H9 (cell line): ENCODE data around the gene CARD19. TPM values are rescaled to one million over a fixed set of nuclear protein-coding genes. Genes with fewer than 3 reads are reported as not detected.

ENCODE experiments used
- DNase-seq: peaks from one replicate; pipeline ENCODE4 v3.0.0-alpha.2; 2017
- H2AFZ ChIP-seq: one replicate; pipeline ENCODE4 v1.6.1; 2013; ENCODE audit warnings: mild to moderate bottlenecking, low read length, control low read depth, moderate library complexity
- H2AK5ac ChIP-seq: 2 replicates; pipeline ENCODE4 v1.6.1; 2013; ENCODE audit warnings: low read length, control low read depth, mixed read lengths; ENCODE audit not compliant: insufficient read length
- H2BK120ac ChIP-seq: one replicate; pipeline ENCODE4 v1.6.1; 2013; ENCODE audit warnings: low read depth, mild to moderate bottlenecking, low read length, control low read depth, inconsistent platforms; ENCODE audit not compliant: poor library complexity, severe bottlenecking
- H2BK12ac ChIP-seq: 2 replicates; pipeline ENCODE4 v1.6.1; 2013; ENCODE audit warnings: low read length, control low read depth, mixed read lengths, low read depth; ENCODE audit not compliant: insufficient read length
- H2BK15ac ChIP-seq: 2 replicates; pipeline ENCODE4 v1.6.1; 2013; ENCODE audit warnings: low read depth, low read length, control low read depth
- H2BK20ac ChIP-seq: one replicate; pipeline ENCODE4 v1.6.1; 2013; ENCODE audit warnings: low read depth, mild to moderate bottlenecking, low read length, control low read depth, inconsistent platforms; ENCODE audit not compliant: poor library complexity, severe bottlenecking
- H2BK5ac ChIP-seq: 2 replicates; pipeline ENCODE4 v1.6.1; 2013; ENCODE audit warnings: low read length, control low read depth, mixed read lengths; ENCODE audit not compliant: insufficient read length
- H3K14ac ChIP-seq: 2 replicates; pipeline ENCODE4 v1.6.1; 2013; ENCODE audit warnings: low read length, control low read depth; ENCODE audit not compliant: insufficient read depth
- H3K18ac ChIP-seq: 2 replicates; pipeline ENCODE4 v1.6.1; 2013; ENCODE audit warnings: low read depth, mild to moderate bottlenecking, mixed read lengths, low read length, control low read depth; ENCODE audit not compliant: insufficient read length
- H3K23ac ChIP-seq: 2 replicates; pipeline ENCODE4 v1.6.1; 2013; ENCODE audit warnings: low read length, control low read depth, mixed read lengths, low read depth; ENCODE audit not compliant: insufficient read length
- H3K23me2 ChIP-seq: 2 replicates; pipeline ENCODE4 v1.6.1; 2013; ENCODE audit warnings: low read depth, mild to moderate bottlenecking, mixed read lengths, low read length, control low read depth; ENCODE audit not compliant: insufficient read length, poor library complexity, severe bottlenecking
- H3K27ac ChIP-seq: 2 replicates; pipeline ENCODE4 v1.5.1; 2013; ENCODE audit warnings: low read length, control low read depth, mixed read lengths, low read depth; ENCODE audit not compliant: insufficient read length
- H3K27me3 ChIP-seq: 2 replicates; pipeline ENCODE4 v1.6.1; 2013; ENCODE audit warnings: low read length, control low read depth, inconsistent platforms; ENCODE audit not compliant: insufficient read depth
- H3K4ac ChIP-seq: 2 replicates; pipeline ENCODE4 v1.6.1; 2013; ENCODE audit warnings: low read depth, mild to moderate bottlenecking, control low read depth, inconsistent platforms, low read length, moderate library complexity
- H3K4me1 ChIP-seq: 2 replicates; pipeline ENCODE4 v1.6.1; 2013; ENCODE audit warnings: low read length, control low read depth, inconsistent platforms; ENCODE audit not compliant: insufficient read depth
- H3K4me2 ChIP-seq: 2 replicates; pipeline ENCODE4 v1.6.1; 2013; ENCODE audit warnings: low read length, control low read depth, mixed read lengths; ENCODE audit not compliant: insufficient read length, insufficient read depth
- H3K56ac ChIP-seq: 2 replicates; pipeline ENCODE4 v1.6.1; 2013; ENCODE audit warnings: low read depth, mild to moderate bottlenecking, mixed read lengths, low read length, control low read depth; ENCODE audit not compliant: insufficient read length
- H3K79me1 ChIP-seq: 2 replicates; pipeline ENCODE4 v1.6.1; 2013; ENCODE audit warnings: low read depth, mild to moderate bottlenecking, moderate library complexity, low read length, control low read depth, inconsistent platforms; ENCODE audit not compliant: insufficient read depth, poor library complexity, severe bottlenecking
- H3K79me2 ChIP-seq: 2 replicates; pipeline ENCODE4 v1.6.1; 2013; ENCODE audit warnings: low read length, control low read depth, inconsistent platforms; ENCODE audit not compliant: insufficient read depth
- H3K9ac ChIP-seq: 2 replicates; pipeline ENCODE4 v1.6.1; 2013; ENCODE audit warnings: low read length, control low read depth, mixed read lengths; ENCODE audit not compliant: insufficient read length; ENCODE audit errors: extremely low read depth
- H3K9me3 ChIP-seq: one replicate; pipeline ENCODE4 v1.6.1; 2013; ENCODE audit warnings: low read depth, low read length, inconsistent platforms; ENCODE audit not compliant: control insufficient read depth
- H3T11ph ChIP-seq: one replicate; pipeline ENCODE4 v1.6.1; 2013; ENCODE audit warnings: mild to moderate bottlenecking, low read length, control low read depth, inconsistent platforms
- H4K20me1 ChIP-seq: one replicate; pipeline ENCODE4 v1.6.1; 2013; ENCODE audit not compliant: control insufficient read depth, insufficient read length, insufficient read depth
- H4K5ac ChIP-seq: 2 replicates; pipeline ENCODE4 v1.6.1; 2013; ENCODE audit warnings: low read depth, mild to moderate bottlenecking, mixed read lengths, low read length, control low read depth; ENCODE audit not compliant: insufficient read length
- H4K8ac ChIP-seq: replicated peaks from 2 replicates; pipeline ENCODE4 v1.6.1; 2013; ENCODE audit warnings: low read length, control low read depth, mixed read lengths, low read depth; ENCODE audit not compliant: insufficient read length
- H4K91ac ChIP-seq: 2 replicates; pipeline ENCODE4 v1.6.1; 2013; ENCODE audit warnings: low read depth, mild to moderate bottlenecking, moderate library complexity, mixed read lengths, low read length, control low read depth; ENCODE audit not compliant: insufficient read length
- H3K27ac Mint-ChIP-seq, 3 experiments: 2 replicates in 2 of 3; 3 replicates in 1 of 3; pipeline ENCODE4 v1.8.0; 2020 to 2021; ENCODE audit warnings: mixed read lengths in 3 of 3, mild to moderate bottlenecking in 1 of 3, moderate library complexity in 1 of 3
- H3K27me3 Mint-ChIP-seq: 2 replicates; pipeline ENCODE4 v1.8.0; 2021; ENCODE audit warnings: low read depth, mild to moderate bottlenecking, moderate library complexity, mixed read lengths
- H3K36me3 Mint-ChIP-seq, 3 experiments: 2 replicates in 2 of 3; 3 replicates in 1 of 3; pipeline ENCODE4 v1.8.0; 2020 to 2021; ENCODE audit warnings: low read depth in 3 of 3, mixed read lengths in 3 of 3; ENCODE audit not compliant: insufficient read depth in 1 of 3
- H3K4me1 Mint-ChIP-seq, 2 experiments: 2 replicates each; pipeline ENCODE4 v1.8.0; 2020; ENCODE audit warnings: mixed read lengths in 2 of 2
- H3K4me3 Mint-ChIP-seq, 2 experiments: 2 replicates in 1 of 2; 3 replicates in 1 of 2; pipeline ENCODE4 v1.8.0; 2020 to 2021; ENCODE audit warnings: mild to moderate bottlenecking in 2 of 2, mixed read lengths in 2 of 2, moderate library complexity in 1 of 2
- H3K9me3 Mint-ChIP-seq, 2 experiments: 2 replicates in 1 of 2; 3 replicates in 1 of 2; pipeline ENCODE4 v1.8.0; 2020; ENCODE audit warnings: mild to moderate bottlenecking in 2 of 2, mixed read lengths in 2 of 2, moderate library complexity in 1 of 2
- WGBS: extraction: QIAGEN DNeasy Blood & Tissue Kit; methylation state at CpG from one replicate; pipeline ENCODE4 v1.1.7; 2013; ENCODE audit warnings: missing lambda C conversion rate, low lambda C conversion rate, mixed read lengths; ENCODE audit not compliant: insufficient read length; ENCODE audit errors: extremely low coverage; 5-methylcytosine and 5-hydroxymethylcytosine counted together
- total RNA-seq: library from RNA; stranded (reverse); gene quantifications from 2 replicates; pipeline ENCODE4 v1.2.1, GENCODE V29; 2021
- TF ChIP-seq, protein P1 (sequence below): fragments of 200-600 bp; sonication (generic); conservative IDR thresholded peaks from 3 replicates; pipeline ENCODE4 v1.8.0; 2021; ENCODE audit warnings: antibody characterized with exemption, mild to moderate bottlenecking

CARD19 gene
- total RNA-seq, 1 experiment from 2014 or later = 21.4 TPM

GRCh38 chr9:93059715-93060578, 36.1 kb upstream of the CARD19 start:
- no peak overlapping the region for H2AK5ac ChIP-seq
- no peak overlapping the region for H3K14ac ChIP-seq
- no peak overlapping the region for H2BK15ac ChIP-seq
- H3K9me3 ChIP-seq = no peaks in the 10 kb centered on the region
- peaks cover 39 to 48% of the 10 kb centered on the region in 2 experiments for H3K4me1 Mint-ChIP-seq
- H4K5ac ChIP-seq = no peak overlapping the region
- no peak overlapping the region for H3K4me2 ChIP-seq
- no peaks in the 10 kb centered on the region for H3K23me2 ChIP-seq
- no peaks in the 10 kb centered on the region for H3K9me3 Mint-ChIP-seq
- DNase-seq = no peak
- no peak overlapping the region for H3K56ac ChIP-seq
- H3K79me1 ChIP-seq = no peaks in the 10 kb centered on the region
- no peak overlapping the region for H3K18ac ChIP-seq
- peak overlapping the region in 1 of 3 experiments; percentile 82; a peak in 1 of 7 replicates for H3K27ac Mint-ChIP-seq
- no peak overlapping the region for H2BK20ac ChIP-seq
- H3K9ac ChIP-seq = no peak overlapping the region
- TF ChIP-seq, protein P1, sequence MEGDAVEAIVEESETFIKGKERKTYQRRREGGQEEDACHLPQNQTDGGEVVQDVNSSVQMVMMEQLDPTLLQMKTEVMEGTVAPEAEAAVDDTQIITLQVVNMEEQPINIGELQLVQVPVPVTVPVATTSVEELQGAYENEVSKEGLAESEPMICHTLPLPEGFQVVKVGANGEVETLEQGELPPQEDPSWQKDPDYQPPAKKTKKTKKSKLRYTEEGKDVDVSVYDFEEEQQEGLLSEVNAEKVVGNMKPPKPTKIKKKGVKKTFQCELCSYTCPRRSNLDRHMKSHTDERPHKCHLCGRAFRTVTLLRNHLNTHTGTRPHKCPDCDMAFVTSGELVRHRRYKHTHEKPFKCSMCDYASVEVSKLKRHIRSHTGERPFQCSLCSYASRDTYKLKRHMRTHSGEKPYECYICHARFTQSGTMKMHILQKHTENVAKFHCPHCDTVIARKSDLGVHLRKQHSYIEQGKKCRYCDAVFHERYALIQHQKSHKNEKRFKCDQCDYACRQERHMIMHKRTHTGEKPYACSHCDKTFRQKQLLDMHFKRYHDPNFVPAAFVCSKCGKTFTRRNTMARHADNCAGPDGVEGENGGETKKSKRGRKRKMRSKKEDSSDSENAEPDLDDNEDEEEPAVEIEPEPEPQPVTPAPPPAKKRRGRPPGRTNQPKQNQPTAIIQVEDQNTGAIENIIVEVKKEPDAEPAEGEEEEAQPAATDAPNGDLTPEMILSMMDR = no peak
- H3K36me3 Mint-ChIP-seq = no peaks in the 10 kb centered on the region
- H3K4me1 ChIP-seq = no peaks in the 10 kb centered on the region
- no peaks in the 10 kb centered on the region for H4K20me1 ChIP-seq
- no peaks in the 10 kb centered on the region for H3K27me3 ChIP-seq
- no peak overlapping the region for H3K27ac ChIP-seq
- no peak overlapping the region for H2BK12ac ChIP-seq
- H3K4me3 Mint-ChIP-seq = peak overlapping the region in 1 of 2 experiments; percentile 56; a peak in 2 of 5 replicates
- WGBS = no CpG with 5 or more reads among the region's 7 CpGs
- no peaks in the 10 kb centered on the region for H3K79me2 ChIP-seq
- no peak overlapping the region for H2AFZ ChIP-seq
- no peak overlapping the region for H4K8ac ChIP-seq
- H3K23ac ChIP-seq = no peak overlapping the region
- H2BK5ac ChIP-seq = no peak overlapping the region
- no peak overlapping the region for H2BK120ac ChIP-seq
- peaks cover 35% of the 10 kb centered on the region for H3K27me3 Mint-ChIP-seq
- no peak overlapping the region for H3K4ac ChIP-seq
- H3T11ph ChIP-seq = no peak overlapping the region
- H4K91ac ChIP-seq = no peak overlapping the region
